Testis (tissue), 2 donors: ENCODE results near the gene HIPK3.

Source experiments
- CTCF ChIP-seq, 3 experiments: fragments of 450-650 bp in 2 of 3; fragments of 200-600 bp in 1 of 3; sonication (generic) in 1 of 3; IDR thresholded peaks; one replicate each; pipeline ENCODE4 v1.5.1; 2016 to 2019; ENCODE audit warnings: antibody characterized with exemption in 3 of 3, mild to moderate bottlenecking in 2 of 3, moderate library complexity in 1 of 3
- POLR2A ChIP-seq: fragments of 450-650 bp; IDR thresholded peaks from one replicate; pipeline ENCODE4 v1.6.1; 2017; ENCODE audit warnings: antibody characterized with exemption, mild to moderate bottlenecking, moderate library complexity

GRCh38 chr11:33329705-33330329, 72.6 kb downstream of the HIPK3 start:
- TF ChIP-seq CTCF (IDR thresholded peaks at IDR 0.05) (peak; percentile 26 to 67 (median 62)), POLR2A (no peak)
